GM12892 (cell line): ENCODE measurements around the gene PPIE.

Experiments used
- DNase-seq: peaks from one replicate; pipeline ENCODE4 v3.0.0; 2011; ENCODE audit not compliant: insufficient read length
- FAIRE-seq: peaks from 2 replicates; lab custom pipeline; 2011; peaks lifted over from hg19 to GRCh38; lab: Jason Lieb, UNC
- POLR2A ChIP-seq: IDR thresholded peaks from 2 replicates; pipeline ENCODE4 v1.6.1; 2011; ENCODE audit warnings: low read depth, low read length, control low read depth
- POLR2AphosphoS5 ChIP-seq: IDR thresholded peaks from 2 replicates; pipeline ENCODE4 v1.6.1; 2011; ENCODE audit warnings: low read depth, low read length, control low read depth
- TAF1 ChIP-seq: IDR thresholded peaks from 2 replicates; pipeline ENCODE4 v1.6.1; 2011; ENCODE audit warnings: low read depth, mild to moderate bottlenecking, control low read depth, low read length, borderline replicate concordance

The PPIE gene

DNA sequence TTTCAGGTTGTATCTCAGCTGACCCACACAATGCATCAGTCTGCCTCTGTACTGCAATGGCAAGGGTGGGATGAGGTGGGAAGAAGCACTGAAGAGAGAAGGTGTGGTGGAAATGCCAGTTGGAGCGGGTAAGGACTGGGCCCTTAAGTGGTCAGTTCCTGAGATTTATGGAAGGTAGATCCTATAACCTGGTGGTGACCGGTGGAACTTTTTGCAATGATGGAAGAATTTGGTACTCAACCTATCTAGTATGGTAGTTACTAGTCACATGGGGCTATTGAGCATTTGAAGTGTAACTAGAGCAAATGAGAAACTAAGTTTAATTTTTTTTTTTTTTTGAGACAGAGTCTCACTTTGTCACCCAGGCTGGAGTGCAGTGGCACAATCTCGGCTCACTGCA, 39.3 kb upstream of the PPIE start:
- TF ChIP-seq POLR2A, result no peak
- TF ChIP-seq POLR2AphosphoS5, result no peak
- FAIRE-seq (no peak), DNase-seq (no peak)

DNA sequence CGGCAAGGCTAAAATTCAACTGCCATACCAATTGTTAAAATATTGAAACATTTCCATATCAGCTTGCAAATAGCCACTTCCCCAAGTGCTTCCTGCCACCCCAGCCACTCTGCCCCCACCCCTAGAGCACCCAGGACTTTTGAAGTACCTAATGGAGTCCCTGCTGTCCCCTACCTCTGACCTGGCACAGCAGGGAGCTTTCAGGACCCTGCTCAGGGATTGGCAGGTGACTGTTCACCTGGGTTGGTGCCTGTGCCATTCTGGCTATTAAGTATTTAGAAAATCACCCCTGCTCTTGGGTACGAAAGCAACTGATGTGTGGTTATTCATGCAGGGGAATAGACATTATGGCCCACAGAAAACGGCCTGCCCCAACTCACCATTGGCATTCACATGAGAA, 38.3 kb upstream of the PPIE start:
- DNase-seq (no peak), FAIRE-seq (no peak)
- TF ChIP-seq TAF1 (no peak), POLR2AphosphoS5 (no peak), POLR2A (no peak)

DNA sequence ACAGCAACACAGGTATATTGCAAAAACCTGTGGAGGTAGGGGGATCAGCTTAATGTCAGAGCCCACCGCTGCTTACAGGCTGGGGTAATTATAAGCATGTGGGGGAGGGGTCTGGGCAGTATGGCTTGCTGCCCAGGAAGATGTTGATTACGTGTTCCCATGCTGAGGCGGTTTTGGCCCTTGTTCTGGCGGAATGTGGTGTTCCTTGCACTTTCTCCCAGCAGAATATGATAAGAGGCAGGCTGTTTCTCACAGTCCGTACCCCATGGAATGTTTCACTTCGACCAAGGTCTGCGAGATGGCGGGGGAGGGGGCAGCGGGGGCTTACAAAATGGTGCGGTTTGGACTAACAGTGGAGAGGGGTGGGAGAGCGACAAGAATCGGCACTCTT, 37.6 kb upstream of the PPIE start:
- FAIRE-seq, result no peak
- no peak for TF ChIP-seq POLR2AphosphoS5
- TF ChIP-seq POLR2A, result no peak
- TF ChIP-seq TAF1, result no peak
- no peak for DNase-seq

DNA sequence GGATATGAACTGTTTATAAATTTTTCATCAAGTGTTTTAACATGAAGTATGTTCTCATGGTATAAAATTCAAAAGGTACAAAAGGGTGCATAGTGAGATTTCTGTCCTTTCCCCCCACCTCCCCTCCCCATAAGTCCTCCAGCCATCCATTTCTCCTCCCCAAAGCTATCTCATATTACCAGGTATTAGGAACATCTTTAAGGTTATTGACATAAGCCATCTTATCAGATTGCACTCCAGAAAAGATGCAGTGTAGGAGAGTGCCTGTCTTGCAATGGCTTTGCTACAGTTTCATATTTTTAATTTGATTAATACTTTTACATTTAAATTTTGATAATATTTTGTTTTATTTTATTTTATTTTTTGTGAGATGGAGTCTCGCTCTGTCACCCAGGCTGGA, 33.9 kb upstream of the PPIE start:
- DNase-seq (no peak), FAIRE-seq (no peak)
- TF ChIP-seq TAF1 (no peak), POLR2A (no peak), POLR2AphosphoS5 (no peak)

DNA sequence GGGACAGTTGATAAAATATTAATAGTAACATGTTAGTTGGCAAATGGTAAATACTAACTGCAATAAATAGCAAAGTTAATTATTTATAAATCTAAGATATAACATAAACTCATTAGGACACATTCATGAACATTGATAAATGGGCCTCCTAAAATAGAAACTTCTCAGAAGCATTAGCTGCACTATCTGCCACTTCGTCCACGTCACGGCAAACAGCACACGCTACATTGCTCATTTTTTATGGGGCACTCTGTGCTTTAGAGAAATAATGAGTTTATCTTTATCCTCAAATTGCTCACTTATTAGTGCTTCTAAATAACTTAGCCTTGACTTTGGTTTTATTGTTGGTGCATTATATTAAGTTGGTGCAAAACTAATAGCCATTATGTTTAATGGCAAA, 31.2 kb upstream of the PPIE start:
- DNase-seq (no peak), FAIRE-seq (no peak)
- TF ChIP-seq POLR2AphosphoS5 (no peak), POLR2A (no peak), TAF1 (no peak)

DNA sequence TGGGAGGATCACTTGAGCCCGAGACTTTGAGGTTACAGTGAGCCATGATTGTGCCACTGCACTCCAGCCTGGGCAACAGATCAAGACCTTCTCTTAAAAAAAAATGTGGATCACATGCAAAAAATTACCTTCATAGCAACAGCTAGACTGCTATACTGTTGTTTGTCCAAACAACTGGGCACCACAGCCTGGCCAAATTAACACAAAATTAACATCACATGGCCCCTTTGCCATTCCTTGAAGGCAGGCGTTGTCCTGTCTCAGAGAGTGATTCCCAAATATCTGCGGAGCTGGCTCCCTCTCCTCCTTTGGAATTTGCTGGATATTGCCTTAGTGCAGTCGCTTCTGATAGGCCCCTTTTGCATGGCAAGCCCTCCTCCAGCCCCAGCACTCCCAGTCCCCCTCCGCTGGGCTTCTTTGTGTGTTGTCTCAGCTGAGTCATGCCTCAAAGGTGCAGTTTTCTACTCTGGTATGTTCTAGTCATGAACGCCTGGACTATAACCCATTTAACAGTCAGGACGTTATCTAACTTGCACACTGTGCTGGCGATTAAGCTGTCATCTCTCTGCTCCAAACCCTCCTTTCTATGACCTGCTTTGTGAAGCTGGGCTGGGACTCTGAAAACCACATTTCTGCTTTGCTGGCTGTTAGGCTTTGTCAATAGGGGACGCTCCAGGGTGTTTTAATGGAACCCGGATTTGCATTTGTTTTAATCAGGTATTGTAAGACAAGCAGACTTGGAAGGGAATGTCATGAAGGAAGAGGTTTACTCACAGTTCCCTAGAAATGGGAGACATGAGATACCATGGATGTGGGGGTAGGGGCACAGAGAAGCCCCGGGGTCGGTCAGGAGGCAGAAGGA, 27.3 kb upstream of the PPIE start:
- TF ChIP-seq TAF1, result no peak
- TF ChIP-seq POLR2A, result no peak
- no peak for TF ChIP-seq POLR2AphosphoS5
- no peak for DNase-seq

DNA sequence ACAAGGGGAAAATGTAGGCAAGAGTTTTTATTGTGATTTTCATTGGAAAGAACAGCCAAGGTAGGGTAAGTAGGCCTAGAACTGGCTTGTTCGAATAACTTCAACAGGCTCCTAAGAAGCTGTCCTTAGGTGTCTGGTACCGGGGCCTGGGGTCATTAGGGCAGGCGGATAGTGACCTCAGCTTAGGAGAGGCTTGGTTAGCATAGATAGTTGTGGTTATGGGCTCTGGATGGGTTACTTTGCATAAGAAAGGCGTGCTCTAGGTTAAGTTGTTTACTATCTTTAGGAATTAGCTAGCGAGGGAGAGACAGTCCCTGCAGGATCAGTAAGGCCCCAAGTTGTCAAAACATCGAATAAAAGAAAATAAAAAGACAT, 26.7 kb upstream of the PPIE start:
- DNase-seq (no peak), FAIRE-seq (no peak)
- TF ChIP-seq POLR2A (no peak), POLR2AphosphoS5 (no peak), TAF1 (no peak)

More for the DNA sequence above, 27.3 kb upstream of the PPIE start:
- no peak for FAIRE-seq

DNA sequence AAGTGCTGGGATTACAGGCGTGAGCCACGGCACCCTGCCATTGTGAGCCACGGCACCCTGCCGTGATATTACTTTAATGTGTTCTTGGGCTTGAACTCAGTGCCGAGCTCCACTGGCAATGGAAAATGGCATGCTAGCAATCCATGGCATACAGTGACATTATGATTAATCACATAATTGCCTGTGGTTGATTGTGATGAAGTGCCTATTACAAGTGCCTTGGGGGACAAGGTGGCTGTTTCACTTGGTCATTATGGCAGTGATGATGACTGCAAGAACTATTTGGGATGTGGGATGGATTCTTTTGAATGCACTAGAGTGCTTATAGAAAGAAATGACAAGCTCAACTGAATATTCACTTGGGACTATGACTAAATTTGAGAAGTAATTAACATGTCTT, 25.1 kb upstream of the PPIE start:
- no peak for TF ChIP-seq TAF1
- no peak for TF ChIP-seq POLR2AphosphoS5
- TF ChIP-seq POLR2A, result no peak

DNA sequence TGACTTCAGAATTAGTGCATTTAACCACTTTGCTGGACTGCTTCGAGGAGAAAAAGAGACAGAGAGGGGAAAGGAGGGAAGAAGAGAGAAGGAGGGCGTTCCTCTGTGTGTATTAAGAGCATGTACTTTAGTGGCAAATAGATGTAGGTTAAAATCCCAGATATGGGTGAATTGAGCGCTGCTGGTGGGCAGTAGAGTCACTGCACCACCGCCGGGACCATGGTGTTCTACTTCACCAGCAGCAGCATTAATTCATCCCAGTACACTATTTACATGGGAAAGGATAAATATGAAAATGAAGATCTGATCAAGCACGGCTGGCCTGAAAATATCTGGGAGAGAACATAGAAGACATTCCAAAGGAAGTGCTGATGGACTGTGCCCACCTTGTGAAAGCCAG, 20.9 kb upstream of the PPIE start:
- TF ChIP-seq POLR2A, result no peak
- TF ChIP-seq TAF1, result no peak
- no peak for TF ChIP-seq POLR2AphosphoS5
- no peak for FAIRE-seq
- DNase-seq, result no peak

More for the DNA sequence above, 25.1 kb upstream of the PPIE start:
- no peak for FAIRE-seq
- DNase-seq, result no peak

DNA sequence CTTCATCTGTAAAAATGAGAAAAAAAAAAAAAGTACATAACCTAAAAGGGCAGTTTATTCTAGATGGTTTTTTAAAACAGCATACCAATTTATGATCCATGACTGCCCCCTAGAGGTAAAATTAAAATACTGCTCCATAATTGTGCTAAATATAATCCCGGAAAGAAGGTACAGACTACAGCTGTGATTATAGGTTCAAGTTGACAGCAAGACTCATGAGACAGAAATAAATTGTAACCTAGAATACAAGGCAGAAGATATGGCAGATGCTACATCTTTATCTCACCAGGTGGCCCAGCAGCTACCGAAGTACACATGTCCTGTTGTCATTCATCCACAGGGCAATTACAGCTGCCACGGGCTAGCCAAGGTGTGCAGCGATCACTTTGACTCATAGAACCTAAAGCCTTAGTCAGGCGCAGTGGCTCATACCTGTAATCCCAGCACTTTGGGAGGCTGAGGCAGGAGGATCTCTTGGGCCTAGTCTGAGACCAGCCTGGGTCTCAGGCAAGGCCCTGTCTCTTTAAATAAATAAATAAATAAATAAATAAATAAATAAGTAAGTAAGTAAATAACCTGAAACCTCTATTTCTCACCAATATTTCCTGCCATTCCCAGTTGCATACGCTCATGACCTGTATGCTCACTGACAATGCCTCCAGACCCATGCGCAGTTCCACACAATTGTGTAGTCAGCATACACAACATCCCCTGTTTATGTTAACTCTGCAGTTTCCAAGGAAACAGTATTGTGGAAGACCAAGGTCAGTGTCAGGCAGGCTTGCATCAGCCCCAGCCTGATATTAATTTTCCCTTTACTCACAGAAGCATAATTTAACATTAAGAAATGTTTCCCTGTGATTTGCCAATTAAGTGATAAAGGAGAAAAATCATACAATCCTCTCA, 18.3 kb upstream of the PPIE start:
- DNase-seq, result no peak
- FAIRE-seq, result peak; percentile 91
- TF ChIP-seq POLR2AphosphoS5 (no peak), TAF1 (no peak), POLR2A (no peak)

DNA sequence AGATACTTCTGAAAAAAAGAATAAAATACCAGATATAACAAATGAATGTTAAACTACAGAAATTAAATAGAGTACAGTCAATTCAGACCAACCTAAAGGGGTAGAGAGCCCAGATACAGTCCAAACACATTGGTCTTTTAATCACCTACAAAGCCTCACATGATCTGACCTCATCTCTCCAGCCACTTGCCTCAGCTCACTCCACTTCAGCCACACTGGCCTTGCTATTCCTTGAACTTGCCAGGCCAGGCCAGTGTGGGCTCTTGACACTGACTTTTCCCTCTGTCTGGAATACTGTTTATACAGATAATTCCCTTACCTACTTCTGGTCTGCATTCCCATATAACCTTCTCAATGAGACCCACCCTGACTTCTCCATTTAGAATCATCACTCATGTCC, 17.0 kb upstream of the PPIE start:
- DNase-seq, result no peak
- FAIRE-seq, result no peak
- TF ChIP-seq TAF1 (no peak), POLR2A (no peak), POLR2AphosphoS5 (no peak)
